WERI-Rb-1 (cell line): ENCODE results near the gene LRAT.

Source experiments
- DNase-seq: peaks from one replicate; pipeline ENCODE4 v3.0.0-alpha.2; 2020
- H3K27ac ChIP-seq: fragments of 250-450 bp; sonication (Bioruptor Pico); 2 replicates; pipeline ENCODE4 v1.5.1; 2020; ENCODE audit warnings: mild to moderate bottlenecking, moderate library complexity
- H3K27me3 ChIP-seq: fragments of 250-450 bp; sonication (Bioruptor Pico); 2 replicates; pipeline ENCODE4 v1.5.1; 2021; ENCODE audit warnings: mild to moderate bottlenecking, low read depth, moderate library complexity; ENCODE audit not compliant: insufficient read depth, severe bottlenecking
- H3K36me3 ChIP-seq: fragments of 250-450 bp; sonication (Bioruptor Pico); 2 replicates; pipeline ENCODE4 v1.5.1; 2020; ENCODE audit warnings: mild to moderate bottlenecking, moderate library complexity
- H3K4me3 ChIP-seq: 2 replicates; pipeline ENCODE4 v1.5.1; 2011; ENCODE audit warnings: low read depth, mild to moderate bottlenecking, control low read depth, low read length
- H3K9me3 ChIP-seq: fragments of 250-450 bp; sonication (Bioruptor Pico); 2 replicates; pipeline ENCODE4 v1.5.1; 2021; ENCODE audit warnings: mild to moderate bottlenecking, moderate library complexity; ENCODE audit not compliant: severe bottlenecking
- CTCF ChIP-seq: IDR thresholded peaks from 2 replicates; pipeline ENCODE4 v1.5.1; 2011; ENCODE audit warnings: low read depth, mild to moderate bottlenecking, control low read depth, inconsistent platforms, low read length

LRAT gene

DNA sequence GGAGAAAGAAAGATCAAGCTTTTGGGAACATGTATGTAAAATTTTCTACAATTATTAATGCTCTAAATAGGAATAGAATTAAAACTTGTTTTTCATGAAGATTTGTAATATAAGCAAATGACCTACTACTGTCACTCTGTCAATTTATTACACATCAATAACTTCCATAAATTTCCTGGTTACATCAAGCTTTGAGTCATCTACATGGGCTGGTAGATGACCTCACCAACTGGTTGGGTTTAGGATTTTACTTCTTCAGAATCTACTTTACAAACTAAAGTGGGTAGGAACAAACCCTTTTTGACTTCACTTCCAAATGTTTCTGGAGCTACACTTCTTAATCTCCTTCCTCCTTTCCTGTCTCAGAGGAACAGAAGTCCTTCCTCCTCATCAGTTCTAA is 12.0 kb upstream of the LRAT start:
- Histone ChIP-seq H3K27me3 (no peaks in the 10 kb centered on the region), H3K9me3 (no peaks in the 10 kb centered on the region), H3K36me3 (no peaks in the 10 kb centered on the region), H3K4me3 (no peak overlapping the region), H3K27ac (no peak overlapping the region)
- TF ChIP-seq CTCF, result no peak
- no peak for DNase-seq

DNA sequence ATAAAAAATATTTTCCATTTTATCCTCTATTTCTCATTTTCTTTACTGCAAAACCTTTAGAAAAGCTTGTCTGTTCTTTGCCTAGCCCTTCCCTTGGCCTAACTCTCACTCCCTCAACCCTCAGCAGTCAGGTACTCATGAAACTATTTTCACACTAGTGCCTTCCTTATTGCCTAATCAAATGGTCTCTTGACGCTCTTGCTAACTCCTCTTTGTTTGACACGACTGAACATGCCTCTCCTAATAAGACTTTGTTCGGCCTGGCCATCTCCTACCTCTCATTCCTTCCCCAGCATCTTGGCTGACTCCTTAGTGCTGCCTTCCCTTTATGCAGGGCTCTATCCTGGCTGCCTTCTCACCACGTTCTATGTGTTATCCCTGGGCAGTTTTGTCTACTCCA is 11.1 kb upstream of the LRAT start:
- Histone ChIP-seq H3K4me3 (no peak overlapping the region), H3K27ac (no peak overlapping the region), H3K36me3 (no peaks in the 10 kb centered on the region), H3K9me3 (no peaks in the 10 kb centered on the region), H3K27me3 (no peaks in the 10 kb centered on the region)
- DNase-seq, result no peak
- TF ChIP-seq CTCF, result no peak

- TF ChIP-seq CTCF, result no peak
- H3K9me3 ChIP-seq, result no peaks in the 10 kb centered on the region
These were observed 7.0 kb upstream of the LRAT start for GRCh38 chr4:154736770-154737169.

GRCh38 chr4:154738426-154738825 is 5.4 kb upstream of the LRAT start:
- Histone ChIP-seq H3K4me3 (no peak overlapping the region), H3K9me3 (no peaks in the 10 kb centered on the region), H3K27ac (no peak overlapping the region), H3K27me3 (no peaks in the 10 kb centered on the region), H3K36me3 (no peaks in the 10 kb centered on the region)
- no peak for DNase-seq
- TF ChIP-seq CTCF, result no peak

More at GRCh38 chr4:154736770-154737169, 7.0 kb upstream of the LRAT start:
- no peak for DNase-seq
- no peaks in the 10 kb centered on the region for H3K36me3 ChIP-seq
- no peaks in the 10 kb centered on the region for H3K27me3 ChIP-seq
- H3K4me3 ChIP-seq, result no peak overlapping the region
- no peak overlapping the region for H3K27ac ChIP-seq

DNA sequence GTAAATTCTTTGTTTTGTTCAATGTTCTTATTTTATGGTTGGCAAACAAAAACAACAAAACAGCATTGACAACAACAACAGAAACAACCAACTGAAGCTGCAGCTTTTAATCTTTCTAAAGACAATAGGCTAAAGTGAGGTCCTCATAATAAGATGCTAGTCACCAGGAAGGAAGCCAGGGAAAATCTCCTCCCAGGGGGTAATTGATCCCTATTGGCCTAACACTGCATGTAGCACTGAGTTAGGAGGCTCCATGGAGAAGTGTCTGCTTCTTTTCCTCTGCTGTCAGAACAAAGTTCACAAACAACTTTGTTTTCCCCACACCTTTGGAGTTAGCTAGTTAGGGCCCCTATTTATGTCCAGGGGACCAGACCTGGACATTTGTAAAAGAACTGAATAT is 4.7 kb upstream of the LRAT start:
- no peak overlapping the region for H3K27ac ChIP-seq
- no peaks in the 10 kb centered on the region for H3K9me3 ChIP-seq
- DNase-seq, result no peak
- TF ChIP-seq CTCF, result no peak
- H3K27me3 ChIP-seq, result no peaks in the 10 kb centered on the region
- H3K4me3 ChIP-seq, result no peak overlapping the region
- H3K36me3 ChIP-seq, result no peaks in the 10 kb centered on the region

- no peak overlapping the region for H3K4me3 ChIP-seq
- no peaks in the 10 kb centered on the region for H3K27me3 ChIP-seq
- H3K27ac ChIP-seq, result no peak overlapping the region
- DNase-seq, result no peak
- no peaks in the 10 kb centered on the region for H3K36me3 ChIP-seq
- H3K9me3 ChIP-seq, result no peaks in the 10 kb centered on the region
- no peak for TF ChIP-seq CTCF
These were observed 3.3 kb upstream of the LRAT start for GRCh38 chr4:154740462-154740861.
